IMR-90 (cell line): ENCODE measurements around the gene DDC. TPM values are rescaled to one million over a fixed set of nuclear protein-coding genes. Genes with fewer than 3 reads are reported as not detected.

ENCODE experiments used
- ATAC-seq: fragments of 200-7000 bp; cut with Tn5 transposase; 2 replicates; pipeline ENCODE4 v1.9.1; 2020; ENCODE audit warnings: low read depth, mild to moderate bottlenecking, moderate library complexity
- BruUV-seq: library from RNA; stranded (reverse); fragments of 400-500 nt; replicated peaks from 2 replicates; lab custom pipeline; 2021; lab: Mats Ljungman, UMichigan
- CTCF ChIA-PET: fragments of 300-600 bp; formaldehyde crosslinking; extraction: SDS; loops from one replicate; lab custom pipeline; 2021; ENCODE audit warnings: antibody characterized with exemption; lab: Yijun Ruan, JAX
- POLR2A ChIA-PET: fragments of 300-600 bp; sonication (Branson Sonifier 250); formaldehyde crosslinking; loops from one replicate; lab custom pipeline; 2022; ENCODE audit warnings: antibody characterized with exemption; ENCODE audit not compliant: unreplicated experiment; lab: Charles Lee
- DNase-seq: peaks from one replicate; pipeline ENCODE4 v3.0.0; 2013
- H2AFZ ChIP-seq: replicated peaks from 2 replicates; pipeline ENCODE3; 2013; ENCODE audit warnings: low read length, mild to moderate bottlenecking; ENCODE audit not compliant: poor library complexity
- H2AK5ac ChIP-seq: 2 replicates; pipeline ENCODE4 v1.6.1; 2013; ENCODE audit warnings: low read depth, low read length, inconsistent platforms
- H2AK9ac ChIP-seq: replicated peaks from 2 replicates; pipeline ENCODE3; 2013; ENCODE audit warnings: mild to moderate bottlenecking, low read depth, low read length, moderate library complexity; ENCODE audit not compliant: poor library complexity
- H2BK120ac ChIP-seq: 2 replicates; pipeline ENCODE4 v1.6.1; 2013; ENCODE audit warnings: low read depth, low read length, inconsistent platforms
- H2BK15ac ChIP-seq: 3 replicates; pipeline ENCODE4 v1.6.1; 2013; ENCODE audit warnings: low read depth, low read length, inconsistent platforms
- H2BK20ac ChIP-seq: 2 replicates; pipeline ENCODE4 v1.6.1; 2013; ENCODE audit warnings: low read depth, mild to moderate bottlenecking, inconsistent platforms, low read length, moderate library complexity
- H2BK5ac ChIP-seq: 2 replicates; pipeline ENCODE4 v1.6.1; 2013; ENCODE audit warnings: mild to moderate bottlenecking, low read depth, low read length, inconsistent platforms; ENCODE audit not compliant: poor library complexity, severe bottlenecking
- H3K14ac ChIP-seq: replicated peaks from 2 replicates; pipeline ENCODE4 v1.6.1; 2013; ENCODE audit warnings: low read depth, low read length, inconsistent platforms
- H3K18ac ChIP-seq: 2 replicates; pipeline ENCODE4 v1.6.1; 2013; ENCODE audit warnings: low read depth, low read length, control low read depth
- H3K23ac ChIP-seq: 2 replicates; pipeline ENCODE4 v1.6.1; 2013; ENCODE audit warnings: low read depth, low read length, inconsistent platforms
- H3K27ac ChIP-seq: 2 replicates; pipeline ENCODE4 v1.5.1; 2013; ENCODE audit warnings: mild to moderate bottlenecking, control low read depth, low read length; ENCODE audit not compliant: insufficient read depth
- H3K27me3 ChIP-seq: 2 replicates; pipeline ENCODE4 v1.6.1; 2013; ENCODE audit warnings: low read length; ENCODE audit not compliant: control insufficient read depth, insufficient read depth
- H3K36me3 ChIP-seq: 2 replicates; pipeline ENCODE4 v1.6.1; 2013; ENCODE audit warnings: low read length, mixed read lengths; ENCODE audit not compliant: control insufficient read depth, insufficient read depth
- H3K4ac ChIP-seq: 2 replicates; pipeline ENCODE4 v1.6.1; 2013; ENCODE audit warnings: low read depth, low read length, inconsistent platforms
- H3K4me1 ChIP-seq: 2 replicates; pipeline ENCODE4 v1.6.1; 2013; ENCODE audit warnings: low read length, mixed read lengths; ENCODE audit not compliant: control insufficient read depth, insufficient read depth
- H3K4me2 ChIP-seq: 2 replicates; pipeline ENCODE4 v1.6.1; 2013; ENCODE audit warnings: low read depth, mild to moderate bottlenecking, control low read depth, low read length, moderate library complexity
- H3K4me3 ChIP-seq: 2 replicates; pipeline ENCODE4 v1.5.1; 2013; ENCODE audit warnings: low read depth, mild to moderate bottlenecking, control low read depth, low read length, moderate library complexity; ENCODE audit not compliant: insufficient read depth
- H3K56ac ChIP-seq: 2 replicates; pipeline ENCODE4 v1.6.1; 2013; ENCODE audit warnings: low read length, inconsistent platforms; ENCODE audit not compliant: insufficient read depth; ENCODE audit errors: extremely low read depth
- H3K79me1 ChIP-seq, 2 experiments: 2 replicates each; pipeline ENCODE4 v1.6.1; 2013; ENCODE audit warnings: low read length in 2 of 2, inconsistent platforms in 1 of 2, low read depth in 1 of 2
- H3K9ac ChIP-seq: 2 replicates; pipeline ENCODE4 v1.6.1; 2013; ENCODE audit warnings: low read depth, low read length, control low read depth
- H3K9me1 ChIP-seq: 2 replicates; pipeline ENCODE4 v1.6.1; 2013; ENCODE audit warnings: low read length, inconsistent platforms; ENCODE audit not compliant: insufficient read depth
- H3K9me3 ChIP-seq: 2 replicates; pipeline ENCODE4 v1.6.1; 2013; ENCODE audit warnings: low read length; ENCODE audit not compliant: control insufficient read depth, insufficient read depth
- H4K20me1 ChIP-seq: 2 replicates; pipeline ENCODE4 v1.6.1; 2013; ENCODE audit warnings: low read length, inconsistent platforms; ENCODE audit not compliant: insufficient read depth
- H4K5ac ChIP-seq: 2 replicates; pipeline ENCODE4 v1.6.1; 2013; ENCODE audit warnings: mild to moderate bottlenecking, low read depth, low read length, control low read depth
- H4K8ac ChIP-seq, 2 experiments: 2 replicates each; pipeline ENCODE4 v1.6.1; 2013; ENCODE audit warnings: low read depth in 2 of 2, low read length in 2 of 2, control low read depth in 1 of 2, inconsistent platforms in 1 of 2
- H4K91ac ChIP-seq: 2 replicates; pipeline ENCODE4 v1.6.1; 2013; ENCODE audit warnings: low read depth, low read length, inconsistent platforms; ENCODE audit not compliant: insufficient read depth
- BHLHE40 ChIP-seq: fragments of 150-350 bp; IDR thresholded peaks from 2 replicates; pipeline ENCODE4 v1.6.1; 2016; ENCODE audit warnings: mild to moderate bottlenecking, low read depth, low read length
- CEBPB ChIP-seq: IDR thresholded peaks from 2 replicates; pipeline ENCODE4 v1.6.1; 2012; ENCODE audit warnings: low read depth, low read length, improper control_type of control experiment
- FOS ChIP-seq: fragments of 150-350 bp; IDR thresholded peaks from 2 replicates; pipeline ENCODE4 v1.6.1; 2016; ENCODE audit warnings: low read depth, low read length
- MAZ ChIP-seq: IDR thresholded peaks from 2 replicates; pipeline ENCODE4 v1.6.1; 2012; ENCODE audit warnings: low read depth, mild to moderate bottlenecking, low read length, improper control_type of control experiment, moderate library complexity, borderline replicate concordance
- MXI1 ChIP-seq: IDR thresholded peaks from 2 replicates; pipeline ENCODE4 v1.6.1; 2012; ENCODE audit warnings: low read depth, mild to moderate bottlenecking, low read length, moderate library complexity, borderline replicate concordance
- RCOR1 ChIP-seq: IDR thresholded peaks from 2 replicates; pipeline ENCODE4 v1.6.1; 2012; ENCODE audit warnings: mild to moderate bottlenecking, low read length, improper control_type of control experiment; ENCODE audit not compliant: insufficient replicate concordance
- RFX5 ChIP-seq: IDR thresholded peaks from 2 replicates; pipeline ENCODE4 v1.8.0; 2012; ENCODE audit warnings: low read depth, mild to moderate bottlenecking, low read length, moderate library complexity
- WGBS, 2 experiments: methylation state at CpG; one replicate each; pipeline versions ENCODE4 v1.1.5 to v1.1.7; 2013; ENCODE audit warnings: missing lambda C conversion rate in 2 of 2; ENCODE audit not compliant: insufficient read length in 1 of 2; ENCODE audit errors: extremely low coverage in 2 of 2; 5-methylcytosine and 5-hydroxymethylcytosine counted together
- dilution Hi-C: fragments of 300-500 bp; cut with HindIII; formaldehyde crosslinking; loops from one replicate; pipeline ENCODE4 v1.14.3; 2018; ENCODE audit warnings: low sequenced_read_pairs; ENCODE audit not compliant: unreplicated experiment
- in situ Hi-C: fragments of 300-500 bp; cut with MboI; formaldehyde crosslinking; loops from 3 replicates; pipeline ENCODE4 v1.14.3; 2019; ENCODE audit warnings: low sequenced_read_pairs, inconsistent platforms, mixed read lengths
- intact Hi-C: fragments of 100-400 bp; cut with micrococcal nuclease; formaldehyde crosslinking; loops from 2 replicates; pipeline ENCODE4 v1.10.0; 2022
- polyA plus RNA-seq, 3 experiments: library from polyadenylated mRNA; depleted of rRNA; stranded (reverse); fragments of >200 nt; gene quantifications; 2 replicates each; pipeline ENCODE4 v1.2.3, GENCODE V29; 2012; ENCODE audit warnings: low replicate concordance in 1 of 3
- total RNA-seq: library from RNA; depleted of rRNA; stranded (reverse); fragments of >200 nt; gene quantifications from 2 replicates; pipeline ENCODE4 v1.2.3, GENCODE V29; 2012
- TF ChIP-seq, protein P1 (sequence below): fragments of 150-350 bp; IDR thresholded peaks from 2 replicates; pipeline ENCODE4 v1.6.1; 2016; ENCODE audit warnings: low read depth, mild to moderate bottlenecking, low read length, moderate library complexity, borderline replicate concordance

DDC gene
- total and polyA plus RNA-seq, 2 of the 4 experiments (the other 2 are of a cell fraction) = not detected

DNA sequence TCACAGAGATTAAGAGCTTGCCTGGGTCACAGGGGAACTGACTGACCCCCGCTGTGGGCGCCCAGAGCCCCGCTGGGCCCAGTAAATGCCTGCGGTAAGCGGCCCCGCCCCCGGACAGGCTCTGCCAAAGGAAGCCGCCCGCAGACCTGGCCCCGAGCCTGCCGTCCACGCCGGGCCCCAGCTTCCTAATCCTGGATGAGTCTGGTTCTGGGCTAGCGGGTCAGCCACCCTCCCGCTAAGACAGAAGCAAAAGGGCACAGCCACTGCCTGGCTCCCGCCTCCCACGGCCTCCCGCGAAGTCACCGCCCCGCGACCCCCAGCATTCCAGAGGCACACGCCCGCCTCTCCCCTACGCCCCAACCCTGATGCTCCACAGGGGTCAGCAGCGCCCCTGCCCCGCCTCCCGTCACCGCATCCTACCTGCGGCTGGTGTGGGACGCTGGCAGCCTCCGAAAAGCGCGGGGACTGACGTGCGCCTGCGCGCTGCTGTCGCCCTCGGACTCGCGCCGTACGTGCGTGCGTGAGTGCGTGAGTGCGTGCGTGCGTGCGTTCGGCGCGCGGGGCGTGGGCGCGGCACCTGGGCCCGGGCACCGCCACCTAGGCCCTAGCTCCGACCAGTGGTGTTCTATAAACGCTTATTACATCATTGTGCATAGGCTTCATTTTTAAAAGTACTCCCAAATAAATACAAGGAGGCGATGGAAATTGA, 115.2 kb downstream of the DDC start, which contains the start of gene FIGNL1:
FIGNL1 (minus strand) TSS at position 470 of the 709 bp plus-strand sequence. CDS start 3,063 bp downstream, outside the sequence.
- ChIA-PET POLR2A (no interaction called here), CTCF (no interaction called here)
- BruUV-seq = no TSS peak
- Histone ChIP-seq H3K14ac (peak within 1 kb of the TSS; percentile 80), H4K8ac (peak within 1 kb of the TSS; percentile 93 to 97), H2BK5ac (peak within 1 kb of the TSS; percentile 17), H2AK5ac (no peak within 1 kb of the TSS), H2BK20ac (no peak within 1 kb of the TSS), H3K4me1 (no peaks in the 10 kb centered on the region), H3K4ac (peak within 1 kb of the TSS; percentile 64), H2BK15ac (no peak within 1 kb of the TSS), H3K27me3 (peaks cover 7% of the 10 kb centered on the region), H3K56ac (peak within 1 kb of the TSS; percentile 32), H2AFZ (peak within 1 kb of the TSS; percentile 98), H3K36me3 (peaks cover 7% of the 10 kb centered on the region), H4K91ac (peak within 1 kb of the TSS; percentile 31; the same call in 1 of the 2 replicates), H2BK120ac (no peak within 1 kb of the TSS), H3K4me2 (peak within 1 kb of the TSS; percentile 84), H3K79me1 (peaks cover 12 to 15% of the 10 kb centered on the region in 2 experiments), H2AK9ac (peak within 1 kb of the TSS; percentile 38), H3K9ac (peak within 1 kb of the TSS; percentile 70), H4K5ac (peak within 1 kb of the TSS; percentile 63), H4K20me1 (no peaks in the 10 kb centered on the region), H3K9me3 (no peaks in the 10 kb centered on the region), H3K27ac (peak within 1 kb of the TSS; percentile 38; the same call in 1 of the 2 replicates), H3K18ac (no peak within 1 kb of the TSS), H3K23ac (no peak within 1 kb of the TSS), H3K4me3 (peak within 1 kb of the TSS; percentile 79), H3K9me1 (no peaks in the 10 kb centered on the region)
- intact Hi-C loops (no loop called here), dilution Hi-C loops (no loop called here), in situ Hi-C loops (loop anchor here (25.0 kb wide), 1 partner anchor 237 kb away; no protein-coding TSS in a partner anchor)
- no peak for TF ChIP-seq FOS
- no peak for TF ChIP-seq CEBPB
- no peak for TF ChIP-seq RFX5
- TF ChIP-seq MXI1 = 0 out of 2 replicates have a peak, but pooled peaks have one; percentile 23
- no peak; the same call in 1 of the 2 replicates for TF ChIP-seq MAZ
- TF ChIP-seq RCOR1 = no peak
- TF ChIP-seq BHLHE40 = peak; percentile 8; the same call in 1 of the 2 replicates
- TF ChIP-seq, protein P1, sequence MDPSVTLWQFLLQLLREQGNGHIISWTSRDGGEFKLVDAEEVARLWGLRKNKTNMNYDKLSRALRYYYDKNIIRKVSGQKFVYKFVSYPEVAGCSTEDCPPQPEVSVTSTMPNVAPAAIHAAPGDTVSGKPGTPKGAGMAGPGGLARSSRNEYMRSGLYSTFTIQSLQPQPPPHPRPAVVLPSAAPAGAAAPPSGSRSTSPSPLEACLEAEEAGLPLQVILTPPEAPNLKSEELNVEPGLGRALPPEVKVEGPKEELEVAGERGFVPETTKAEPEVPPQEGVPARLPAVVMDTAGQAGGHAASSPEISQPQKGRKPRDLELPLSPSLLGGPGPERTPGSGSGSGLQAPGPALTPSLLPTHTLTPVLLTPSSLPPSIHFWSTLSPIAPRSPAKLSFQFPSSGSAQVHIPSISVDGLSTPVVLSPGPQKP = no peak
- ATAC-seq = peak; percentile 99
- peak; percentile 68 for DNase-seq
- 1% methylated on average over 37 of the region's 63 CpGs; no CpG with 5 or more reads in 1 of the 2 experiments for WGBS, 2 experiments
